ENCODE measurements around the gene KIAA1328.

DNA sequence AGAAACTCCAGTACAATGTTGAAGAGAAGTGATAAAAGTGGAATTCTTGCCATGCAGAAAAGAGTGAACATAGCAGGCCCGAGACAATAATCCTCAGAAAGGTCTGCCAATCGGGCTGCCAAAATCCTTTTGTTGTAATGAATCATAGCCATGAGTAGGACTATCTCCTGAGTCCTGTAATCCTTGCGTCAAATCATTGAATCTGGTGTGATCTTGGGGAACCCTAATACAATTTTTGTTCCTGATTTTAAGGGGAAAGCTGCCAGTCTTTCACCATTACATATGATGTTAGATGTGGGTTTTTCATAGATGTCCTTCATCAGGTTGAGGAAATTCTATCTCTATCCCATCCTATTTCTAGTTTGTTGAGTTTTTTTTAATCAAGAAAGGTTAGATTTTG lies 2.4 kb upstream of the KIAA1328 start:
- TF ChIP-seq, protein P1, sequence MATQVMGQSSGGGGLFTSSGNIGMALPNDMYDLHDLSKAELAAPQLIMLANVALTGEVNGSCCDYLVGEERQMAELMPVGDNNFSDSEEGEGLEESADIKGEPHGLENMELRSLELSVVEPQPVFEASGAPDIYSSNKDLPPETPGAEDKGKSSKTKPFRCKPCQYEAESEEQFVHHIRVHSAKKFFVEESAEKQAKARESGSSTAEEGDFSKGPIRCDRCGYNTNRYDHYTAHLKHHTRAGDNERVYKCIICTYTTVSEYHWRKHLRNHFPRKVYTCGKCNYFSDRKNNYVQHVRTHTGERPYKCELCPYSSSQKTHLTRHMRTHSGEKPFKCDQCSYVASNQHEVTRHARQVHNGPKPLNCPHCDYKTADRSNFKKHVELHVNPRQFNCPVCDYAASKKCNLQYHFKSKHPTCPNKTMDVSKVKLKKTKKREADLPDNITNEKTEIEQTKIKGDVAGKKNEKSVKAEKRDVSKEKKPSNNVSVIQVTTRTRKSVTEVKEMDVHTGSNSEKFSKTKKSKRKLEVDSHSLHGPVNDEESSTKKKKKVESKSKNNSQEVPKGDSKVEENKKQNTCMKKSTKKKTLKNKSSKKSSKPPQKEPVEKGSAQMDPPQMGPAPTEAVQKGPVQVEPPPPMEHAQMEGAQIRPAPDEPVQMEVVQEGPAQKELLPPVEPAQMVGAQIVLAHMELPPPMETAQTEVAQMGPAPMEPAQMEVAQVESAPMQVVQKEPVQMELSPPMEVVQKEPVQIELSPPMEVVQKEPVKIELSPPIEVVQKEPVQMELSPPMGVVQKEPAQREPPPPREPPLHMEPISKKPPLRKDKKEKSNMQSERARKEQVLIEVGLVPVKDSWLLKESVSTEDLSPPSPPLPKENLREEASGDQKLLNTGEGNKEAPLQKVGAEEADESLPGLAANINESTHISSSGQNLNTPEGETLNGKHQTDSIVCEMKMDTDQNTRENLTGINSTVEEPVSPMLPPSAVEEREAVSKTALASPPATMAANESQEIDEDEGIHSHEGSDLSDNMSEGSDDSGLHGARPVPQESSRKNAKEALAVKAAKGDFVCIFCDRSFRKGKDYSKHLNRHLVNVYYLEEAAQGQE (IDR thresholded peaks at IDR 0.05) = no peak
- TF ChIP-seq, protein P2, sequence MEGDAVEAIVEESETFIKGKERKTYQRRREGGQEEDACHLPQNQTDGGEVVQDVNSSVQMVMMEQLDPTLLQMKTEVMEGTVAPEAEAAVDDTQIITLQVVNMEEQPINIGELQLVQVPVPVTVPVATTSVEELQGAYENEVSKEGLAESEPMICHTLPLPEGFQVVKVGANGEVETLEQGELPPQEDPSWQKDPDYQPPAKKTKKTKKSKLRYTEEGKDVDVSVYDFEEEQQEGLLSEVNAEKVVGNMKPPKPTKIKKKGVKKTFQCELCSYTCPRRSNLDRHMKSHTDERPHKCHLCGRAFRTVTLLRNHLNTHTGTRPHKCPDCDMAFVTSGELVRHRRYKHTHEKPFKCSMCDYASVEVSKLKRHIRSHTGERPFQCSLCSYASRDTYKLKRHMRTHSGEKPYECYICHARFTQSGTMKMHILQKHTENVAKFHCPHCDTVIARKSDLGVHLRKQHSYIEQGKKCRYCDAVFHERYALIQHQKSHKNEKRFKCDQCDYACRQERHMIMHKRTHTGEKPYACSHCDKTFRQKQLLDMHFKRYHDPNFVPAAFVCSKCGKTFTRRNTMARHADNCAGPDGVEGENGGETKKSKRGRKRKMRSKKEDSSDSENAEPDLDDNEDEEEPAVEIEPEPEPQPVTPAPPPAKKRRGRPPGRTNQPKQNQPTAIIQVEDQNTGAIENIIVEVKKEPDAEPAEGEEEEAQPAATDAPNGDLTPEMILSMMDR (IDR thresholded peaks at IDR 0.05; ENCODE audit: low read depth, low read length, missing input control) = no peak
- no peak for TF ChIP-seq YY1 (IDR thresholded peaks at IDR 0.05)
- TF ChIP-seq GABPA (IDR thresholded peaks at IDR 0.05 in 1 of 2, conservative IDR thresholded peaks at IDR 0.05 in 1 of 2) = no peak
- TF ChIP-seq RAD21 (IDR thresholded peaks at IDR 0.05) = no peak
- TF ChIP-seq, protein P3, sequence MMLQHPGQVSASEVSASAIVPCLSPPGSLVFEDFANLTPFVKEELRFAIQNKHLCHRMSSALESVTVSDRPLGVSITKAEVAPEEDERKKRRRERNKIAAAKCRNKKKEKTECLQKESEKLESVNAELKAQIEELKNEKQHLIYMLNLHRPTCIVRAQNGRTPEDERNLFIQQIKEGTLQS (IDR thresholded peaks at IDR 0.05) = no peak
- TF ChIP-seq TAF1 (conservative IDR thresholded peaks at IDR 0.05) = no peak
- TF ChIP-seq HNF4G (IDR thresholded peaks at IDR 0.05) = no peak
- no peak for TF ChIP-seq FOXA1 (IDR thresholded peaks at IDR 0.05)
- no peak for TF ChIP-seq SP1 (IDR thresholded peaks at IDR 0.05)
